SH-SY5Y (cell line): ENCODE measurements around the gene CYB5A.

Experiments
- GATA2 ChIP-seq: IDR thresholded peaks from 2 replicates; pipeline ENCODE4 v1.6.1; 2011; ENCODE audit warnings: mild to moderate bottlenecking, low read depth, low read length
- GATA3 ChIP-seq: IDR thresholded peaks from 2 replicates; pipeline ENCODE4 v1.6.1; 2011; ENCODE audit warnings: low read depth, mild to moderate bottlenecking, low read length, moderate library complexity

DNA sequence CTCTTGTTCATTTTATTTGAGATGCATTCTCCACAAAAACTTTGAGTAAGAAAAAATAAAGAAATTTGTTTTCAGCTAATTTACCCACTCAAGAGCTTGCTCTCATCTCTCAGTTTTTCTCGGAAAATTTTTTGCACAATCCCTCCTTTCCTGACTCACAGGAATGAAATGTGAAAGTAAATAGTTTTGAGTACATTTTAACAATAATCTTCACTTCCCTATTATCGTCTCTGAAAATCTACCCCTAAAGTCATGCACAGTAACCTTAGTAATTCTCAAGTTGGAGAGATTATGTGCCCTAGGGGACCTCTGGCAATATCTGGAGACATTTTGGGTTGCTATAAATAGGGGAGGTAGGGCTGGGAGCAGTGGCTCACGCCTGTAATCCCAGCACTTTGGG is 2.6 kb downstream of the CYB5A start:
- TF ChIP-seq GATA2 = no peak
- TF ChIP-seq GATA3 = no peak
